Activated CD4-positive, alpha-beta T cell treated with anti-CD3 and anti-CD28 coated beads for 36 hours (primary cell): ENCODE measurements around the gene ACOT8. TPM values are rescaled to one million over a fixed set of nuclear protein-coding genes. Genes with fewer than 3 reads are reported as not detected.
A peak's percentile ranks its signal among the peaks of the same experiment; 100 is the strongest.
"Not testable (repeated sequence)": the region's sequence is repeated elsewhere in the genome, so short reads cannot be mapped to it uniquely, and the experiment has no call there.

ENCODE experiments used
- ATAC-seq: fragments of 200-7000 bp; cut with Tn5 transposase; one replicate; pipeline ENCODE4 v1.10.0; 2021; ENCODE audit warnings: mild to moderate bottlenecking, moderate library complexity
- CTCF ChIA-PET: fragments of 350-600 bp; sonication (Branson Sonifier 250); formaldehyde crosslinking; loops from one replicate; lab custom pipeline; 2021; ENCODE audit warnings: antibody characterized with exemption; lab: Charles Lee
- POLR2A ChIA-PET: fragments of 350-600 bp; sonication (Branson Sonifier 250); formaldehyde crosslinking; loops from one replicate; lab custom pipeline; 2021; ENCODE audit warnings: antibody characterized with exemption, inconsistent platforms; lab: Charles Lee
- DNase-seq: peaks from one replicate; pipeline ENCODE4 v3.0.0-alpha.2; 2020
- H3K27ac Mint-ChIP-seq: one replicate; pipeline ENCODE4 v1.8.0; 2021; ENCODE audit warnings: mixed read lengths
- H3K27me3 Mint-ChIP-seq: one replicate; pipeline ENCODE4 v1.8.0; 2021; ENCODE audit warnings: mixed read lengths
- H3K36me3 Mint-ChIP-seq: one replicate; pipeline ENCODE4 v1.8.0; 2021; ENCODE audit warnings: low read depth, mixed read lengths
- H3K4me1 Mint-ChIP-seq: one replicate; pipeline ENCODE4 v1.8.0; 2021; ENCODE audit warnings: mixed read lengths
- H3K4me3 Mint-ChIP-seq: one replicate; pipeline ENCODE4 v1.8.0; 2021; ENCODE audit warnings: mild to moderate bottlenecking, moderate library complexity, mixed read lengths
- H3K9me3 Mint-ChIP-seq: one replicate; pipeline ENCODE4 v1.8.0; 2021; ENCODE audit warnings: low read depth, mixed read lengths
- intact Hi-C, 2 experiments: fragments of 100-400 bp; cut with DNase I in 1 of 2; cut with micrococcal nuclease in 1 of 2; formaldehyde crosslinking; loops; one replicate each; pipeline versions ENCODE4 v1.14.2 to v1.15.1; 2022 to 2024; cut with DNase I, micrococcal nuclease
- total RNA-seq, 2 experiments: library from RNA; stranded (reverse); gene quantifications; one replicate each; pipeline ENCODE4 v1.2.3, GENCODE V29; 2021

Gene ACOT8
- 10 to 100 TPM; 21.9 to 22.6 TPM for total RNA-seq

DNA sequence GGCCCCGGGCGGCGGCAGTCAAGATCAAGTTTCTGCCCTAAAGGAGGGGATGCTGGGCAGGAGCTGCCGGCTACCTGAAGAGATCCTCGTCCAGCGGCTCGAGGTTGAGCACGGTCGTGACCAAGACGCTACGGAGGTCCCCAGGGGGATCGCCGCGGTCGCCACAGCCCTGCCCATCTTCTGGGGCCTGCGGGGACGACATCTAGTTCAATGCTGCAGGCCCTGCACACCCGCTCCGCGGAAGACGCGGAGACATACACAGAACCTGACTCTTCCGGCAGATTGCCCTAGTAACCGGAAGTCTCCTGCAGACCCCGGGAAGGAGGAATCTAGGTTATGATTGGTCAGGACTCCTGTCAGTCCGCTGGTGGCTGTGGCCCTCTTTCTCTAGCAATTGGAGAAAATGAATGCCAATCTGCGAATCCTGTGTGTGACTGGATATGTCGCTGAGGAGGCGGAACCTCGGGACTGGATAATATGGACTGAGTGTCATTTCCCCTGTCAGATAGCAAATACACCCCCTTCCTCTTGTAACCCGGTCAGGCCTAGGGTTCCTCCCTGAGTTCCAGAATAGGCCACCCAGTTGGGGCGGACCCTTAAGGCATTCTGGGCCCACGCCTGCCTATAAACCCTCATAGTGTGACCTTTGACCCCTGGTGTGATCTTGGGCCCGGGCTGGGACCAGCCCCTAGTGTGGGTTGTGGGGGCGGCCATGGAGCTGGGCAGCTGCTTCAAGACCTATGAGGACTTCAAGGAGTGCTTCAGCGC lies at the start of gene ACOT8, which contains the start of gene ZSWIM3:
ACOT8 (minus strand) TSS at position 279 of the 768 bp plus-strand sequence; CDS start at position 202, 77 bp downstream.
ZSWIM3 (plus strand) TSS at position 501 of the 768 bp plus-strand sequence; CDS start at position 713, 212 bp downstream.
- Mint-ChIP-seq H3K4me1 (peaks cover 38% of the 10 kb centered on the region), H3K27me3 (no peaks in the 10 kb centered on the region), H3K27ac (peak within 1 kb of the TSS; percentile 99), H3K36me3 (peaks cover 7% of the 10 kb centered on the region), H3K9me3 (no peaks in the 10 kb centered on the region), H3K4me3 (peak within 1 kb of the TSS; percentile 93)
- ChIA-PET POLR2A (interaction anchor here (0.9 to 1.4 kb wide), 7 partner anchors 23 to 114 kb away, joined by 3 to 4 read pairs (median 3); partner anchors contain the start of genes PCIF1, ZNF335 and ZSWIM1), CTCF (interaction anchor here (0.7 to 1.7 kb wide), 4 partner anchors 25 to 113 kb away, joined by 3 to 6 read pairs (median 4); no protein-coding TSS in a partner anchor)
- intact Hi-C loops: loop anchor here (1.0 to 2.0 kb wide), 9 partner anchors 24 to 232 kb away; partner anchors contain the start of genes CTSA (in 2 of the 2), NEURL2 (in 2 of the 2), ZNF335 (in 2 of the 2) and ZSWIM1 (in 2 of the 2)
- DNase-seq: peak; percentile 95
- ATAC-seq: peak; percentile 97

DNA sequence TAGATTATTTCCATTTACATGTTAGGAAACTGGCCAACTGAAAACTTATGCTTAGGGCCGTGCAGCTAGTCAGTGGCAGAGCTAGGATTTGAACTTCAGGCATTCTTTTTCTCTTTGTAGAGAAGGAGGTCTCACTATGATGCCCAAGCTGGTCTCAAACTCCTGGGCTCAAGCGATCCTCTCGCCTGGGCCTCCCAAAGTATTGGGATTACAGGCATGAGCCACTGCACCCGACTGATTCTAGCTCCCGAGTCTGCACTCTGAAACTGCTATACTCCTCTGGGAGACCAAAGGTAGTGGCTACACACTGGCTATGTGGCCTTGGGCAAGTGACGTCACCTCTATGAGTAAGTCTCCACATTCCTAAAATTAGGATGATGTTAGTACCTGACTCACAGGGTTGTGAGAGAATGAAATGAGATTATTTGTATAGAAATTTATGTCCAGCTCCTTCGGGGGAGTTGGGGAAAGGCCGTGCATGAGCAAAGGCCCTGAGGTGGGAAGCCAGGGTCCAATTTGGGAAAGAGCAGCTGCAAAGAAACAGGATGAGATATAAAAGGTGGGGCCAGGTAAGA lies 48.4 kb upstream of the ACOT8 start:
- ChIA-PET POLR2A (interaction anchor here (0.5 to 0.6 kb wide), 2 partner anchors 109 to 211 kb away, joined by 7 read pairs; no protein-coding TSS in a partner anchor), CTCF (interaction anchor here (0.7 to 1.0 kb wide), 4 partner anchors 18 to 109 kb away, joined by 3 to 4 read pairs (median 3); no protein-coding TSS in a partner anchor)
- H3K27me3 Mint-ChIP-seq: no peaks in the 10 kb centered on the region
- H3K4me3 Mint-ChIP-seq: no peak overlapping the region
- H3K9me3 Mint-ChIP-seq: no peaks in the 10 kb centered on the region
- H3K4me1 Mint-ChIP-seq: peaks cover 2% of the 10 kb centered on the region
- H3K36me3 Mint-ChIP-seq: no peaks in the 10 kb centered on the region
- ATAC-seq: no peak
- intact Hi-C loops: no loop called here
- no peak overlapping the region for H3K27ac Mint-ChIP-seq
- DNase-seq: no peak

- ATAC-seq: no peak
- Mint-ChIP-seq H3K9me3 (no peaks in the 10 kb centered on the region), H3K27me3 (no peaks in the 10 kb centered on the region), H3K4me1 (no peaks in the 10 kb centered on the region), H3K27ac (no peak overlapping the region), H3K36me3 (no peaks in the 10 kb centered on the region), H3K4me3 (no peak overlapping the region)
- no peak for DNase-seq
- POLR2A ChIA-PET: interaction anchor here (0.5 kb wide), 1 partner anchor 212 kb away, joined by 7 read pairs; no protein-coding TSS in a partner anchor
- CTCF ChIA-PET: interaction anchor here (0.7 to 1.0 kb wide), 4 partner anchors 19 to 109 kb away, joined by 3 to 4 read pairs (median 3); no protein-coding TSS in a partner anchor
- intact Hi-C loops: no loop called here
Measured at GRCh38 chr20:45904583-45905504, 47.7 kb upstream of the ACOT8 start.

DNA sequence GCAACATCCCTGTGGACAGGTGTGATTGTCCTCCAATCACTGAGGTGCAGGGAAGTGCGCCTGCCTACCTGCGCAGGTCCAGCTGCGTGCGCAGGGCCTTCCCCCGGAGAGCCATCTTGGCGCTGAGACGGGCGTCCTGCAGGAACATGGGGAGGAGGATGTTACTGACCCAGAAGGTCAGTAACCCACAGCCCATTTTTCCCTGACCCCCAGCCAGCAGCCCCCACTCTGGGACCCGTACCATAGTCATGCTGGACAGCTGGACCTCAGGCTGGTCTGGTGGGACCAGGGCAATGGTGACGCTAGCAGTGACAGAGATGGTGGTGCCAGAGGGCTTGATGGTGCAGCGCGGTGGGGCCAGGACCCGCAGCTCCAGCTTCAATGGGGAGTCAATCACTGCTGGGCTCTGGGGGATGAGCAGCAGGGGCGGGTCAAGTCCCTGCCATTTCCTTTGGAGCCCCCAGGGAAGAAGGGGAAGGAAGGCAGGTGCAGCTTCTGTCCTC lies 45.1 kb upstream of the ACOT8 start:
- ChIA-PET POLR2A (interaction anchor here (0.7 kb wide), 1 partner anchor 33 kb away, joined by 3 read pairs; no protein-coding TSS in a partner anchor), CTCF (interaction anchor here (0.5 to 1.1 kb wide), 3 partner anchors 22 to 99 kb away, joined by 3 read pairs; no protein-coding TSS in a partner anchor)
- DNase-seq (no peak), ATAC-seq (no peak)
- intact Hi-C loops: no loop called here
- Mint-ChIP-seq H3K27ac (no peak overlapping the region), H3K27me3 (no peaks in the 10 kb centered on the region), H3K4me1 (no peaks in the 10 kb centered on the region), H3K4me3 (no peak overlapping the region), H3K9me3 (no peaks in the 10 kb centered on the region), H3K36me3 (peaks cover 2% of the 10 kb centered on the region)

- CTCF ChIA-PET: interaction anchor here (1.1 kb wide), 1 partner anchor 76 kb away, joined by 3 read pairs; no protein-coding TSS in a partner anchor
Measured at GRCh38 chr20:45901332-45901731, 44.1 kb upstream of the ACOT8 start.

DNA sequence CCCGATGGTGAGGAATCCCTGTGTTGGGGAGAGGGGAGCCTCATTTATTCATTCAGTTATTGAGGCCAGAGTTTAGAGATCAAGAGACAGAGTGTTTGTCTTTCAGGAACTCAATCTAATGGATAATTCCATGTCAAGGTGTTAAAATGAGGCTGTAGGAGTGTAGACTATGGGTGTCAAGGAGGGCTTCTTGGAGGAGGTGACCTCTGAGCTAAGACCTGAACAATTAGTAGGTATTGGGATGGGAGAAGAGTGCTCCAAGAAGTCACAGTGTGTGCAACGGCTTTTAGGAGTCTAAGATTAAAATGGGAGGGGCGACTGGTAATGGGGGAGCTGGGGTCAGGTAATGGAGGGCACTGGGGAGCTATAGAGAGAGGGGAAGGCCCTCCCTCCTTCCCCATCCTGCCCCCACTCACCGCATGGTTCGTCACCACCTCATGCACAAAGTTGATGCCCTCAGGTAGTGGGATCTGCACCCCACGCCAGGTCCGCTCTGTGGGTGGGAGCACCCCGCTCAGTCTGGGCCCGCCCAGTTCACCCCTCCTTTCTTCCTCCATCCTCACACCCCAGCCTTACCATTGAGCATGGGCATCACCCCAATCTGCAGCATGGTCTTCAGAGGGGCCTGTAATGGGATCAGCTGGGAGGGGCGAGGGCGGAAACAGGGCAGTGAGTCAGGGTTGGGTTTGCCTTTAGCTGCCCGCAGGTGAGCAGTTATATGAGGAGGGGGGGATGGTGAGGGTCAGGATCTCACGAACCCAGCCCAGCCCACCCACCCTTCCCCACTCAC lies 42.0 kb upstream of the ACOT8 start:
- no peaks in the 10 kb centered on the region for H3K9me3 Mint-ChIP-seq
- intact Hi-C loops: no loop called here
- peaks cover 9% of the 10 kb centered on the region for H3K36me3 Mint-ChIP-seq
- H3K27ac Mint-ChIP-seq: no peak overlapping the region
- no peak overlapping the region for H3K4me3 Mint-ChIP-seq
- no peaks in the 10 kb centered on the region for H3K27me3 Mint-ChIP-seq
- DNase-seq: no peak
- ChIA-PET CTCF (no interaction called here), POLR2A (interaction anchor here (0.5 kb wide), 1 partner anchor 144 kb away, joined by 7 read pairs; no protein-coding TSS in a partner anchor)
- no peak for ATAC-seq
- H3K4me1 Mint-ChIP-seq: no peaks in the 10 kb centered on the region

More at GRCh38 chr20:45901332-45901731, 44.1 kb upstream of the ACOT8 start:
- ATAC-seq, H3K27ac Mint-ChIP-seq, intact Hi-C loops, POLR2A ChIA-PET, H3K36me3 Mint-ChIP-seq, H3K4me1 Mint-ChIP-seq, DNase-seq, H3K4me3 Mint-ChIP-seq, H3K9me3 Mint-ChIP-seq, H3K27me3 Mint-ChIP-seq: not testable (repeated sequence)

DNA sequence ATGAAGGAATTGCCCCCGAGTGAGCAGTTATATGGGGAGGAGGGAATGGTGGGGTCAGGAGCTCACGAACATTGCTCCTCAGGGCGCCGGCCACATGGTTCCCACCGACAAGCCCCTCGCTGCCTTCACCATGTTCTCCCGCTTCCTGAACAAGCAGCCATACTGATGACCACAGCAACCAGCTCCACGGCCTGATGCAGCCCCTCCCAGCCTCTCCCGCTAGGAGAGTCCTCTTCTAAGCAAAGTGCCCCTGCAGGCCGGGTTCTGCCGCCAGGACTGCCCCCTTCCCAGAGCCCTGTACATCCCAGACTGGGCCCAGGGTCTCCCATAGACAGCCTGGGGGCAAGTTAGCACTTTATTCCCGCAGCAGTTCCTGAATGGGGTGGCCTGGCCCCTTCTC lies 41.1 kb upstream of the ACOT8 start:
- ATAC-seq (no peak), DNase-seq (no peak)
- Mint-ChIP-seq H3K27me3 (no peaks in the 10 kb centered on the region), H3K4me3 (no peak overlapping the region), H3K27ac (no peak overlapping the region), H3K9me3 (no peaks in the 10 kb centered on the region), H3K4me1 (peaks cover 5% of the 10 kb centered on the region), H3K36me3 (peaks cover 14% of the 10 kb centered on the region)
- ChIA-PET CTCF (no interaction called here), POLR2A (interaction anchor here (0.6 kb wide), 1 partner anchor 19 kb away, joined by 3 read pairs; no protein-coding TSS in a partner anchor)
- intact Hi-C loops: no loop called here

GRCh38 chr20:45897692-45898091 lies 40.5 kb upstream of the ACOT8 start:
- intact Hi-C loops: no loop called here
- H3K36me3 Mint-ChIP-seq: peaks cover 14% of the 10 kb centered on the region
- H3K27me3 Mint-ChIP-seq: no peaks in the 10 kb centered on the region
- POLR2A ChIA-PET: no interaction called here
- no peaks in the 10 kb centered on the region for H3K9me3 Mint-ChIP-seq
- peaks cover 10% of the 10 kb centered on the region for H3K4me1 Mint-ChIP-seq
- no peak for DNase-seq
- H3K27ac Mint-ChIP-seq: no peak overlapping the region
- CTCF ChIA-PET: no interaction called here
- no peak for ATAC-seq
- H3K4me3 Mint-ChIP-seq: no peak overlapping the region

DNA sequence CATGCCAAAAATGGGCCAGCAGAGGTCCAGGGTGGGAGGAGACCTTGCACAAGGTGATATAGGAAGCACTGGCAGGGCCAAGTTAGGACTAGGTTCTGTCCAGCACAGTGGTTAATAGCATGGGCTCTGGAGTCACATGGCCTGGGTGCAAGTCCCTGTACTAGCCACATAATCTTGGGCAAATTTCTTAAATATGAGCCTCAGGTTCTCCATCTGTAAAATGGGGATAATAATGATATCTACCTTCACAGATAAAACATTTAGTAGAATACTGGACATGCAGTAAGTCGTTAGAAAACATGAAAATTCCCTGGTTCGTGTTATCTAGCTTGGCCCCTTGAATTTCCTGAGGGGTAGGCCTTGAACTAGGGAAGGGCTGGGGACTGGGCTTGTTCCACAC lies 40.1 kb upstream of the ACOT8 start:
- H3K4me1 Mint-ChIP-seq: peaks cover 14% of the 10 kb centered on the region
- intact Hi-C loops: no loop called here
- H3K4me3 Mint-ChIP-seq: no peak overlapping the region
- no peak overlapping the region for H3K27ac Mint-ChIP-seq
- H3K36me3 Mint-ChIP-seq: peaks cover 18% of the 10 kb centered on the region
- ATAC-seq (no peak), DNase-seq (no peak)
- H3K27me3 Mint-ChIP-seq: no peaks in the 10 kb centered on the region
- ChIA-PET CTCF (no interaction called here), POLR2A (no interaction called here)
- H3K9me3 Mint-ChIP-seq: no peaks in the 10 kb centered on the region

DNA sequence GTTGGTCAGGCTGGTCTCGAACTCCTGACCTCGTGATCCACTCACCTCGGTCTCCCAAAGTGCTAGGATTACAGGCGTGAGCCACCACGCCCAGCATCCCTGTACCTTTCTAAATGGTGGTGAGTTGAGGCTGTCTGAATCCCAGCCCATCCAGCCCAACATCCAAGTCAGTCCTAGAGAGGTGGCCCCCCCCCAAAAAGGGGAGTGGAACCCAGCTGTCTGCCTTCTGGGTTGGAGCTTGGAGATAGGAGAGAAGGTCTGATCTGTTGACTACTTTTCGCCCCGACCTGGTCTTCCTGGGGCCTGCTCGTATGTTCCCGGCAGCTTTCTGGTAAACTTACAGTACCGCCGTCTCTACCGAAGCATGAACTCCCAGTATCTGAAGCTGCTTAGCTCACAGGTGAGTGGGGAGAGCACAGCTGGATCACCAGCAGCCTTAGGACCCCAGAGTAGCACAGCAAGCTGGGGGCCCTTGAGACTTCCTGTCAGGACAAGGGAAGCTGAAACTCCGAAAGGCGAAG lies 39.5 kb upstream of the ACOT8 start:
- Mint-ChIP-seq H3K27me3 (no peaks in the 10 kb centered on the region), H3K9me3 (no peaks in the 10 kb centered on the region), H3K27ac (no peak overlapping the region), H3K4me1 (peaks cover 18% of the 10 kb centered on the region), H3K36me3 (peaks cover 18% of the 10 kb centered on the region), H3K4me3 (no peak overlapping the region)
- intact Hi-C loops: no loop called here
- no peak for ATAC-seq
- ChIA-PET POLR2A (no interaction called here), CTCF (no interaction called here)
- no peak for DNase-seq
